Melanocyte of skin (primary cell): Measurements from ENCODE around the gene NEAT1. TPM values are rescaled to one million over a fixed set of nuclear protein-coding genes. Genes with fewer than 3 reads are reported as not detected.

Experiments
- small RNA-seq, 2 donors: library from RNA; depleted of rRNA; stranded (forward); fragments of <200 nt; gene quantifications; one replicate each; pipeline ENCODE3, GENCODE V24; 2012
- total RNA-seq, 2 donors: library from RNA; depleted of rRNA; stranded (reverse); fragments of >200 nt; gene quantifications; 2 replicates each; pipeline ENCODE4 v1.2.3, GENCODE V29; 2012

NEAT1 gene
- 100 to 1,000 TPM; 128 to 294 TPM for total RNA-seq

DNA sequence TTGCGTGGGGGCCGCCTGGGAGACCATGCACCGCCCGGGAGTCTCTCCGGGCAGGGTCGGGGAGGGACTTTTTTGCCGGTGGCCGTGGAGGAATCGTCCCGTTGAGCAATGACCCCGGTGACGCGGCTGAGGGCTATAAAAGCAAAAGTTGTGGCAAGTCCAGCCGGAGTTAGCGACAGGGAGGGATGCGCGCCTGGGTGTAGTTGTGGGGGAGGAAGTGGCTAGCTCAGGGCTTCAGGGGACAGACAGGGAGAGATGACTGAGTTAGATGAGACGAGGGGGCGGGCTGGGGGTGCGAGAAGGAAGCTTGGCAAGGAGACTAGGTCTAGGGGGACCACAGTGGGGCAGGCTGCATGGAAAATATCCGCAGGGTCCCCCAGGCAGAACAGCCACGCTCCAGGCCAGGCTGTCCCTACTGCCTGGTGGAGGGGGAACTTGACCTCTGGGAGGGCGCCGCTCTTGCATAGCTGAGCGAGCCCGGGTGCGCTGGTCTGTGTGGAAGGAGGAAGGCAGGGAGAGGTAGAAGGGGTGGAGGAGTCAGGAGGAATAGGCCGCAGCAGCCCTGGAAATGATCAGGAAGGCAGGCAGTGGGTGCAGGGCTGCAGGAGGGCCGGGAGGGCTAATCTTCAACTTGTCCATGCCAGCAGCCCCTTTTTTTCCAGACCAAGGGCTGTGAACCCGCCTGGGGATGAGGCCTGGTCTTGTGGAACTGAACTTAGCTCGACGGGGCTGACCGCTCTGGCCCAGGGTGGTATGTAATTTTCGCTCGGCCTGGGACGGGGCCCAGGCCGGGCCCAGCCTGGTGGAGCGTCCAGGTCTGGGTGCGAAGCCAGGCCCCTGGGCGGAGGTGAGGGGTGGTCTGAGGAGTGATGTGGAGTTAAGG, at the start of gene NEAT1:
Gene NEAT1 (plus strand): TSS at position 166 of the 883 bp plus-strand sequence.

DNA sequence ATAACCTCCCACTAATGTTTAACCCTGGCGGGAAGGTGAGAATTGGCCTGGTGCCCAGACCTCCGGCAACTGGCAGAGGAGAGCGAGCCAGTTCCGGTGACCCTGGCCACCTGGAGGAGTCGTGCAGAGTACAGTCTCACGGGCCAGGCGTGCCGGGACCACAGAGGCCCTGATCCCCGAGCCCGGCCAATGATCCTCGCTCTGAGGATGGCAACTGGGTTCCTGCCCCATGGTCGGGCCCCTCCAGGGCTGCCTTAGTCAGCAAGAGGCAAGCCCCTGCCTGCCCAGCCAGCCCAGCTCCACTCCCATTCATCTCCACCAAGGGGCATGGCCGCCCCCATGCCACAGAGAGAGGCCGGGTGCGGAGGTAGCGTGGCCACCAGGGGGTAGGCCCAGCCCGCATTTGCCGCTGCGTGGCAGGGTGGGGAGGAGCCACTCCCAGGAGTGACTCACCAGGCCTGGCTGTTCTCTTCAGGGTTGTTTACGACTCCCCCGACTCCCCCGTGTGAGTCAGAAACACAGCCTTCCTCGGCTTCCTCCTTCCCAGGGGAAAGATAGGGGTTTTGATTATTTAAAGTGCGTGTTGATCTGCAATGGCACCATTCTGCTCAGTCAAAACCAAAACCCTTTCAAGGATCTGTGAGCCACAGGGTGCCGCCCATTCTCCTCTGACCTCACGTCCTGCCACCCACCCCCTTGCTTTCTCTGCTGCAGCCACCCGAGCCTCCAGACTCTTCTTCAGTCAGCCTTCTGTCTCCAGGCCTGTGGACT, 40.4 kb upstream of the NEAT1 start, which contains the start of gene SLC25A45:
Gene SLC25A45 (minus strand): TSS at position 614 of the 771 bp plus-strand sequence. CDS start 695 bp downstream, outside the sequence.

DNA sequence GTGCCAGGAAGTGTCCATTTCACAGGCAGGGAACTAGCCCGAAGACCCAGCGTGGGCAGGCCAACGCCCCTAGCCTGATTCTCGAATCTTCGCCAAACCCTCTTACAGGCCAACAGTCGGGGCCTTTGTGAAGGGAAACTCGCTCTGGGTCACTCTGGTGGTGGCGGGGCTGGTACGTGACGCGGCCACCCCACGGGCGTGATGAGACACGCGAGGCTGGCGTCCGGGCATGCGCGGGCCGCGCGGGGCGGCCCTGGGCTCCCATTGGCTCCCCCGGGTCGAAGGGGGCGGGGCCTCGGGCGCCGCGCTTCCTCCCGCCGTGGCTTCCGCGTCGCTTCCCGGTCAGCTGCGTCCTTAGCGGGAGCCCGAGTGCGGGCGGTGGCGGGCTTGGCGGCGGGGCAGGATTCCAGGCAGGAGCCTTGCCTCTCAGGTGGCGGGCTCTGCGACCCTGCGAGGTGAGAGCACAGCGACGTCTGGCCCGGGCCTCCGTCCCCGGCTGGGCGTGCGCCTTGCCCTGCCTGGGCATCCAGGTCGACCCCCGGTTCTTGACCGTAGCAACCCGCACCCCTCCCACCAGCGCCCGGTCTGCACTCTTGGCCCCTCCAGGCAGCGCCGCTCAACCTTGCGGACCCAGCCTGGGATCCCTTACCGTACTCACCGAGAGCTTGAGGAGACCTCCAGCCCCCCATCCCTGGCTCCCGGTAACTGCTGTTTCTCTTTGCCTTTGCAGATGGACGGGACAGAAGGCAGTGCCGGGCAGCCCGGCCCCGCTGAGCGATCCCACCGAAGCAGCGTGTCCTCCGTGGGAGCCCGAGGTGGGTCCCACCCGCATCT, 36.1 kb upstream of the NEAT1 start, which contains the start of gene FRMD8:
Gene FRMD8 (plus strand): TSS at position 331 of the 834 bp plus-strand sequence. CDS start 400 bp downstream, at position 731.

Small RNA genes lying within 50 kb of the gene (small RNA-seq; reads per million reads assigned to genes)
- 0 reads per million in 2 donors for gene RF01684

Other genes starting within 250 kb of the NEAT1 start
- gene CAPN1, start 240.9 kb upstream of the NEAT1 start, total RNA-seq = 100 to 1,000 TPM; 101 to 111 TPM
- 10 to 100 TPM; 18.6 to 37.3 TPM for gene POLA2, start 160.8 kb upstream of the NEAT1 start, total RNA-seq
- 1 to 10 TPM in 1 of 2 donors, under 1 TPM in 1; 0.34 to 3.0 TPM for gene CDC42EP2, start 107.9 kb upstream of the NEAT1 start, total RNA-seq
- gene DPF2, start 88.9 kb upstream of the NEAT1 start, total RNA-seq = 10 to 100 TPM; 43.7 to 45.6 TPM
- under 1 TPM; under 0.01 to 0.33 TPM for gene TIGD3, start 68.0 kb upstream of the NEAT1 start, total RNA-seq
- 1 to 10 TPM; 1.3 to 3.8 TPM for gene SLC25A45, start 40.2 kb upstream of the NEAT1 start, total RNA-seq
- gene FRMD8, start 36.2 kb upstream of the NEAT1 start, total RNA-seq = 100 to 1,000 TPM in 1 of 2 donors, 10 to 100 TPM in 1; 59.2 to 108 TPM
- gene MALAT1, start 76.2 kb downstream of the NEAT1 start, total RNA-seq = 1,000 to 10,000 TPM; 3,281 to 4,065 TPM
- gene SCYL1, start 102.3 kb downstream of the NEAT1 start, total RNA-seq = 10 to 100 TPM; 75.0 to 90.9 TPM
- 10 to 100 TPM in 1 of 2 donors, 1 to 10 TPM in 1; 9.3 to 14.3 TPM for gene LTBP3, start 135.6 kb downstream of the NEAT1 start, total RNA-seq
- 10 to 100 TPM; 40.3 to 75.3 TPM for gene ZNRD2, start 147.7 kb downstream of the NEAT1 start, total RNA-seq
- 10 to 100 TPM; 15.0 to 15.5 TPM for gene FAM89B, start 149.7 kb downstream of the NEAT1 start, total RNA-seq
- gene EHBP1L1, start 153.3 kb downstream of the NEAT1 start, total RNA-seq = 10 to 100 TPM; 18.0 to 49.2 TPM
- under 1 TPM; 0.33 to 0.34 TPM for gene KCNK7, start 173.0 kb downstream of the NEAT1 start, total RNA-seq
- 100 to 1,000 TPM; 115 to 242 TPM for gene MAP3K11, start 191.4 kb downstream of the NEAT1 start, total RNA-seq
- 10 to 100 TPM; 30.3 to 34.3 TPM for gene PCNX3, start 193.0 kb downstream of the NEAT1 start, total RNA-seq
- gene SIPA1, start 215.3 kb downstream of the NEAT1 start, total RNA-seq = 10 to 100 TPM; 28.0 to 31.7 TPM
- 10 to 100 TPM; 27.3 to 35.8 TPM for gene RELA, start 240.1 kb downstream of the NEAT1 start, total RNA-seq